GM19043 (cell line): ENCODE results near the gene BATF3.
"Not testable (repeated sequence)": the region's sequence is repeated elsewhere in the genome, so short reads cannot be mapped to it uniquely, and the experiment has no call there.

Experiments used
- ATAC-seq: cut with Tn5 transposase; IDR thresholded peaks from one replicate; pipeline ENCODE4 v1.9.1; 2021; ENCODE audit warnings: low read depth; ENCODE audit not compliant: unreplicated experiment

The BATF3 gene, protein sequence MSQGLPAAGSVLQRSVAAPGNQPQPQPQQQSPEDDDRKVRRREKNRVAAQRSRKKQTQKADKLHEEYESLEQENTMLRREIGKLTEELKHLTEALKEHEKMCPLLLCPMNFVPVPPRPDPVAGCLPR

GRCh38 chr1:212699625-212700222, at the start of gene BATF3:
Gene BATF3 (minus strand): TSS chr1:212699840. CDS start chr1:212699762, 78 bp downstream.
- peak; percentile 17 for ATAC-seq

GRCh38 chr1:212746546-212746945, 46.9 kb upstream of the BATF3 start:
- no peak for ATAC-seq

DNA sequence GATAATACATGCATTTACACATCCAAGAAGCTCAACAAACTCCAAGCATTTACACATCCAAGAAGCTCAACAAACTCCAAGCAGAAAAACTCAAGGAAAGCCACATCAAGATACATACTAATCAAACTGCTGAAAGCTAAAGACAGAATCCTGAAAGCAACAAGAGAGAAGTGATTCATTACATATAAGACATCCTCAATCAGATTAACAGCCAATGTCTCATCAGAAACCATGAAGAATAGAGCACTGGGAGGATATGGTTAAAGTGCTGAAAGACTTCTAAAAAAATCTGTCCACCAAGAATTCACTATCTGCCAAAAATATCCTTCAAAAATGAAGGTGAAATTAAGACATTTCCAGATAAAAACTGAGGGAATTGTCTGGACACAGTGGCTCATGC, 45.7 kb upstream of the BATF3 start:
- ATAC-seq = no peak

- ATAC-seq = no peak
Measured at GRCh38 chr1:212743901-212744475, 44.3 kb upstream of the BATF3 start.

GRCh38 chr1:212738330-212738729, 38.7 kb upstream of the BATF3 start:
- no peak for ATAC-seq

DNA sequence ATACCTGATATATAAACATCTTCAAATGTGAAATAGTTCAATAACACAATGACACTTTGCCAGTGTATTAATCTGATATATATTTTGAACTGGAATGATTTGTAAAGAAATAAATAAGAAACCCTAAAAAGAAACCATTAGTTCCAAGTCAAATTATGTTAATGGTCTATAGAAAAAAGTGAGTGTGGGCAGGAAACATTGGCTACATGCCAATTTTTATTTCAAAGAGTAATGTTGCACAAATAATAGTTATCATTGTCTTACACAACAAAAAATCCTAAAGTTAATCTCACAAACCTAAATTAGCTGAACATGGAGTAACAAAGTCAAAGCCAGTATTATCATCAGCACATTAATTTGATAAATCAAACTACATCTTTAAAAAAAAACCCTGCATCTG, 37.9 kb upstream of the BATF3 start:
- ATAC-seq = no peak

DNA sequence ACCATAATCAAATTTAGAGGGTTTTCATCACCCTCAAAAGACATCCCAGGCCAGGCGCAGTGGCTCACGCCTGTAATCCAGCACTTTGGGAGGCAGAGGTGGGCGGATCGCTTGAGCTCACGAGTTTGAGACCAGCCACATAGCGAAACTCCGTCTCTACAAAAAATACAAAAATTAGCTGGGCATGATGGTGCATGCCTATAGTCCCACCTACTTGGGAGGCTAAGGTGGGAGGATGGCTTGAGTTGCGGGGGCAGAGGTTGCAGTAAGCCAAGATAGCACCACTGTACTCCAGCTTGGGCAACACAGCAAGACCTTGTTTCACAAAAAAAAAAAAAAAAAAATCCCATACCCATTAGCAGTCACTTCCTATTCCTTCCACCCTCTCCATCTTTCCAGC, 33.5 kb upstream of the BATF3 start:
- no peak for ATAC-seq

DNA sequence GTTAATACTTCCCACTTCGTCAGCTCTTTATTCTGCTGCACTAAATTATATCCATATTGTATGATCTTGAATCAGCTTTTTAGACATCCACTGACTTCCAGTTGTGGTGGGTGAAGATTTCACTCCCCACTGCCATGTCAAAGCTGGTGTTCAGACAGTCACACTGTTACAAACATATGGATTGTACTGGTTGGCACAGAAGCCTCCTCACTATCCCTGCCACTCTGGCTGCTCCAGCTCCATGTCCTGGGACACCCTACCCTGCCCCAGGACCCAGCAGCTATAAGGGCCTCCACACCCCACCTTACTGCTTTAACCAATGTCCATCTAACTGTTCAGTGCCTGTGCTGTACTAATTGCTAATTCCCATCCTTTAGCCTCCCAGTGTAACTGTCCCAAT, 32.0 kb upstream of the BATF3 start:
- ATAC-seq = no peak

DNA sequence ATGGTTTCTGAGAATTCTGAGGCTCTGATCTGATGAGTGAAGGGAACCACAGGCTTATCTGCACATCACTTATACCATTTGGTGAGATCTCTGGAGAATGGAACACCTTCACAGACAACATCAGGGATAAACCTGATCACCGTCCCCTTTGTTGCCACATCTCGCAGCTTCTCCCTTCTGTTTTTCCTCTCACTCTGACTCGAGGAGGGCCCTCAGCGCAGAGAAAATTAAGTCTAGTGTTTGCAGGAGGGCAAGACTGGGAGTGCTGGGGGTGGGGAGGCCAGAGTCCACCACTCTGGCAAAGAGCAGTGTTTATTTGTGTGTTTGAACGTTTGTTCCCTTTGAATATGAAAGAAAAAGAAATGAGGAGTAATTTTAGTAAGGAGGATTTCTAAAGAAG, 29.0 kb upstream of the BATF3 start:
- no peak for ATAC-seq

DNA sequence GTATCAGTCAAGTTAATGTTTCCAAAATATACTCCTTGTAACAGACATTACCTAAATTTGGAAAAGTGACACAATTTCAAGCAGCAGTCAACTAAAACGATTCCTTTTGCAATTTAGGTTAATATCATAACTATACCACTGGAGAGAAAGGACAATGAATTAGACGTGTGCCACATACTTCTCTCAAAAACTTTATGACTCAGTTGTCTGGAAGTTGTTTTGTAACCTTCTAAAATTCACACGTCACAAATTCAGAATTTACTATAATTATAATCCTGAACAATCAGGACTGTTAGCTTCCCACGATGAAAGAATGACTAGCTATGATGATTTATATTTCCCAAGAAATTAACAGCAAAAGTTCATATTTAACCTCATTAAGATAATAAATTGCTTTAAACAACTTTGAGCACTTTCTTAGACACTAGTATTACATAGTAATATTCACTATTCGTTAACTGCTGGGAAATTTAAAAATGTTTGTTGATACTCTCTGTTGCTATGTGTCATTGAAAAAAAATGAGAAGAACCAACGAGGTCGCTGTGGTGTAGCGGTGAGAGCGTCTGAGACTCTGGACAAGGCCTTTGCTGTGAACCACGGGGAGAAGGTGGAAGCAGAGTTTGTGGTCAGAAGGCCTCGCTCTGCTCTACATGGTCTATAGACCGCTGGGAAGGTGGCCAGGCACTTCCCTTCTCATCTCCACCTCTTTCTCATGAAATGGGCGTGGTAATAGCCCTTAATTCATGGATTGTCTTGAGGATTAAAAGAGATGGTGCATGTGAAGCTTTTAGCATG, 27.9 kb upstream of the BATF3 start:
- ATAC-seq = no peak

DNA sequence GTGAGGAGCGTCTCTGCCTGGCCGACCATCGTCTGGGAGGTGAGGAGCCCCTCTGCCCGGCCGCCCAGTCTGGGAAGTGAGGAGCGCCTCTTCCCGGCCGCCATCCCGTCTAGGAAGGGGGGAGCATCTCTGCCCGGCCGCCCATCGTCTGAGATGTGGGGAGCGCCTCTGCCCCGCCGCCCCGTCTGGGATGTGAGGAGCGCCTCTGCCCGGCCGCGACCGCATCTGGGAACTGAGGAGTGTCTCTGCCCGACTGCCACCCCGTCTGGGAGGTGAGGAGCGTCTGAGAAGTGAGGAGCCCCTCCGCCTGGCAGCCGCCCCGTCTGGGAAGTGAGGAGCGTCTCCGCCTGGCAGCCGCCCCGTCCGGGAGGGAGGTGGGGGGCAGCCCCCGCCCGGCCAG, 25.0 kb upstream of the BATF3 start:
- not testable (repeated sequence) for ATAC-seq

DNA sequence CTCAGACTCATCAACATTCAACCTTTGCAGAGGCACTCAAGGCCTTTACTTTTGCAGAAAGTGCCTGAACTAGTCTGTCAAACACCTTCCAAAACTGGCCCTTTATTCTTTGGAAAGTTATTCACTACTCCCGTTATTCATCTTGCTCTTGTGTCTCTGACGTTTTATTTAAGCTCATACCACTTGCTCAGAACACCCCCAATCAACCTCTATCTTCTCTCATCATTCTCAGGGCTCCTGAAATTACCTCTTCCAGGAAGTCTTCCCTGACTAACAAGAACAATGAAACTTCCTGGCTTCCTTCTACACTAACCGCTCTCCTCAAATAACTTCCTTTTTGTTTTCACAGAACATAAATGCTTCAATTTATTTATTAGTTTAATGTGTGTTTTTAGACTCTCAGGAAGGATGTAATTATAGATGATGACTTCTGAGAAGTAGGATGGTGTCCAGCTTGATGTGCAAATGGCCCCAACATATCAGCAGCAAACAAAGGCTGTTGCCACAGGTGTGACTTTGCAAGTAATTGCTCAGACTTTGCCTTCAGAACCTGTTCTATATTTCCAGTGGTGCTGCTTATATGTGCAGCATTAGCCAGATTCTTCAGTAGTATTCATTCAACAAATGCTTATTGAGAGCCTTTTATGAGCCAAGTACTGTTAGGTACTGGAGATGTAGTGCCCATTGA, 22.8 kb upstream of the BATF3 start:
- no peak for ATAC-seq

DNA sequence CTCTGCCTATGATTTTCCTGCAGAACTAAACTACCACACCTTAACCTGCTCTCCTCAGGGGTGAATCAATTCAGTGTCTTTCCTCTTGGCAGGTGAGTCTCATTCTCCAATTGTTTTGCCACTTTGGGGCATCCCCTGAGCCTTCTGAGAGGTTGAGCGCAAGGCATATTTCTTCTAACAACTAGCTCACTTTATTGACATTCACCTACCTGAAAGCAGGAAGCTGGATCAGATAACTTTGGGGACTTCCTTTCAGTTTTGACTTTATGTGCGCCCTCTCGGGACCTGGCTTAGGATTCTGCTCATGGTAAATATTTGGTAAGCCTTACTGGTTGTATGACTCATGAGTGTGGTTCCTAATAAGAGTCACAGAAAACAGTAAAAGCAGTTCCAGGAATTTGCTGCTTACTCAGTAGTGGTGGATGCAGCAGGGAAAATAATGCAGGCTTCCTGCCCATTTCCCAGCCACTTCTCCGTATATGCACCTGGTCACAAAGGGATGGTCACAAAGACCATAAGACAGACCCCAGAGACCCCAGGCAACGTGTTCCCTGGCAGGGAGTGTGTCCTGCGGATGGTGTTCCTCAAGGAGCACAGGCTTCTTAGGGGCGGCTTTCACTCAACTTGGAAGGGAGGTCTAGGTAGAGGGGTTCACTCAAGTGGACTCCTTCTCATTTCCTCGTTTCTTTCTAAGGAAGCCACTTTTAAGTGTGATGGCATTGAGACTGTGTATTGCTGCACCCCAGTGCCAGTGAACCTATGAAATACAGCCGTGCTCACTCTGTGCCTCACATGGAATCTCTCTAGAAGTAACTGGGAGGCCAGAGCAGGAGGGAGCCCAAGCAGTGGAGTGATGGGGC, 22.0 kb upstream of the BATF3 start:
- no peak for ATAC-seq

DNA sequence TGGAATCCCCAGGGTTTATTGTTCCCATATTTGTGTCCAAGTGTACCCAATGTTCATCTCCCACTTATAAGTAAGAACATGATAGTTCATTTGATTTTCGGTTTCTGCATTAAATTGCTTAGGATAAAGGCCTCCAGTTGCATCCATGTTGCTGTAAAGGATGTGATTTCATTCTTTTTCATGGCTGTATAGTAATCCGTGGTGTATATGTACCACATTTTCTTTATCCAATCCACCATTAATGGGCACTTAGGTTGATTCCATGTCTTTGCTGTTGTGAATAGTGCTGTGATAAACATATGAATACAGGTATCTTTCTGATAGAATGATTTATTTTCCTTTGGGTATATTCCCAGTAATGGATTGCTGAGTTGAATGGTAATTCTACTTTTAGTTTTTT, 20.0 kb upstream of the BATF3 start:
- ATAC-seq = no peak

GRCh38 chr1:212718499-212718898, 18.9 kb upstream of the BATF3 start:
- no peak for ATAC-seq

GRCh38 chr1:212716161-212716560, 16.5 kb upstream of the BATF3 start:
- no peak for ATAC-seq

DNA sequence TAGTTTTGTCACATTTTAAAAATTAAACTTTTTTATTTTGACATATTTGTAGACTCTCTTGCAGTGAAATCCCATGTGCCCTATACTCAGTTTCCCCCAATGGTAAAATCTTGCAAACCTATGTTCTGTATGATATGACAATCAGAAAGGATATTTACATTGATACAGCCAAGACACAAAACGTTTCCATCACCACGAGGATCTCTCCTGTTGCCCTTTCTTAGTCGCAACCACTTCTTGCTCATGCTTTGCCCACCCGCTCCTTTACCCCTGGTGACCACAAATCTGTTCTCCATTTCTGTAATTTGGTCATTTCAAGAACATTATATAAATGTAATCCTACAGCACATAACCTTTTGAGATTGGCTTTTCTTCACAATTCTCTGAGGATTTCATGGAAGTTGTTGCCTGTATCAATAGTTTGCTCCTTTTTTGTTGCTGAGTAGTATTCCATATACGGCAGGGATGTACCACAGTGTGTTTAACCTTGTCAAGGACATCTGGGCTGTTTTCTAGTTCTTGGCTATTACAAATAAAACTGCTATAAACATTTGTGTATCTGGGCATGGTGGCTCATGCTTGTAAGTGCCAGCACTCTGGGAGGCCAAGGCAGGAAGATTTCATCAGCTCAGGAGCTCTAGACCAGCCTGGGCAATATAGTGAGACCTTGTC, 14.0 kb upstream of the BATF3 start:
- ATAC-seq = no peak

- no peak for ATAC-seq
Measured at GRCh38 chr1:212712451-212713303, 13.0 kb upstream of the BATF3 start.

DNA sequence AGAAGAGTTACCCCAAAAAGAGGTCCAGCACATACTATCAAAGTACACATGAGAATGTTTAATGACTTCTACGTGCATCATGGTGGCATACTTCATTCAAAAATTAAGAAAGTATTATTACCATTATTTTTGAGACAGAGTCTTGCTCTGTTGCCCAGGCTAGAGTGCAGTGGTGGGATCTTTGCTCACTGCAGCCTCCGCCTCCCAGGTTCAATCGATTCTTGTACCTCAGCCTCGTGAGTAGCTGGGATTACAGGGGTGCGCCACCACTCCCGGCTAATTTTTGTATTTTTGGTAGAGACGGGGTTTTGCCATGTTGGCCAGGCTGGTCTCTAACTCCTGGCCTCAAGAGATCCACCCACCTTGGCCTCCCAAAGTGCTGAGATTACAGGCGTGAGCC, 12.3 kb upstream of the BATF3 start:
- not testable (repeated sequence) for ATAC-seq
